Nephron progenitor cell (in vitro differentiated cells): Measurements from ENCODE around the gene PRDM16.
A peak's percentile ranks its signal among the peaks of the same experiment; 100 is the strongest.

Experiments
- DNase-seq: peaks from one replicate; pipeline ENCODE4 v3.0.0; 2021
- H3K27ac Mint-ChIP-seq: 2 replicates; pipeline ENCODE4 v1.8.0; 2021; ENCODE audit warnings: mild to moderate bottlenecking, moderate library complexity, mixed read lengths
- H3K27me3 Mint-ChIP-seq: 2 replicates; pipeline ENCODE4 v1.8.0; 2021; ENCODE audit warnings: mild to moderate bottlenecking, low read depth, mixed read lengths; ENCODE audit not compliant: poor library complexity
- H3K36me3 Mint-ChIP-seq: 2 replicates; pipeline ENCODE4 v1.8.0; 2021; ENCODE audit warnings: low read depth, mixed read lengths
- H3K4me1 Mint-ChIP-seq: 2 replicates; pipeline ENCODE4 v1.8.0; 2021; ENCODE audit warnings: mixed read lengths
- H3K4me3 Mint-ChIP-seq: 2 replicates; pipeline ENCODE4 v1.8.0; 2021; ENCODE audit warnings: mild to moderate bottlenecking, moderate library complexity, mixed read lengths
- H3K9me3 Mint-ChIP-seq: 2 replicates; pipeline ENCODE4 v1.8.0; 2021; ENCODE audit warnings: mild to moderate bottlenecking, moderate library complexity, mixed read lengths
- CTCF ChIP-seq: fragments of 200-600 bp; sonication (generic); IDR thresholded peaks from 2 replicates; pipeline ENCODE4 v1.5.0; 2021; ENCODE audit warnings: antibody characterized with exemption

PRDM16 gene

GRCh38 chr1:3320246-3321152 lies 251.5 kb downstream of the PRDM16 start:
- H3K4me3 Mint-ChIP-seq: no peak overlapping the region

GRCh38 chr1:3321559-3322449 lies 252.8 kb downstream of the PRDM16 start:
- DNase-seq: no peak
- TF ChIP-seq CTCF: no peak
- no peaks in the 10 kb centered on the region for H3K9me3 Mint-ChIP-seq

More at GRCh38 chr1:3320246-3321152, 251.5 kb downstream of the PRDM16 start:
- Mint-ChIP-seq H3K4me1 (peaks cover 37% of the 10 kb centered on the region), H3K9me3 (no peaks in the 10 kb centered on the region), H3K36me3 (no peaks in the 10 kb centered on the region), H3K27ac (no peak overlapping the region), H3K27me3 (peaks cover 21% of the 10 kb centered on the region)
- DNase-seq: no peak
- TF ChIP-seq CTCF: no peak

GRCh38 chr1:3322450-3323020 lies 253.5 kb downstream of the PRDM16 start:
- H3K9me3 Mint-ChIP-seq: no peaks in the 10 kb centered on the region
- peaks cover 34% of the 10 kb centered on the region for H3K4me1 Mint-ChIP-seq
- TF ChIP-seq CTCF: no peak
- no peaks in the 10 kb centered on the region for H3K36me3 Mint-ChIP-seq
- no peak for DNase-seq
- H3K27ac Mint-ChIP-seq: no peak overlapping the region
- H3K27me3 Mint-ChIP-seq: peaks cover 13% of the 10 kb centered on the region
- peak overlapping the region; percentile 28 for H3K4me3 Mint-ChIP-seq

More at GRCh38 chr1:3321559-3322449, 252.8 kb downstream of the PRDM16 start:
- Mint-ChIP-seq H3K36me3 (no peaks in the 10 kb centered on the region), H3K4me3 (no peak overlapping the region), H3K27ac (no peak overlapping the region), H3K4me1 (peaks cover 32% of the 10 kb centered on the region), H3K27me3 (peaks cover 15% of the 10 kb centered on the region)

GRCh38 chr1:3323021-3323795 lies 254.2 kb downstream of the PRDM16 start:
- Mint-ChIP-seq H3K4me3 (peak overlapping the region; percentile 28), H3K9me3 (no peaks in the 10 kb centered on the region), H3K36me3 (no peaks in the 10 kb centered on the region), H3K27me3 (peaks cover 15% of the 10 kb centered on the region), H3K27ac (peak overlapping the region; percentile 77), H3K4me1 (peaks cover 33% of the 10 kb centered on the region)
- TF ChIP-seq CTCF: no peak
- no peak for DNase-seq
